Lower leg skin (tissue), 4 donors: ENCODE results near the gene B4GALNT4. TPM values are rescaled to one million over a fixed set of nuclear protein-coding genes. Genes with fewer than 3 reads are reported as not detected.

Experiments used
- DNase-seq, 2 donors: peaks; one replicate each; pipeline ENCODE4 v3.0.0-alpha.2; 2019; ENCODE audit warnings: low spot score in 2 of 2
- H3K4me3 ChIP-seq: fragments of 200-600 bp; sonication (generic); 2 replicates; pipeline ENCODE4 v1.5.1; 2017; ENCODE audit warnings: mild to moderate bottlenecking, low read depth; ENCODE audit not compliant: poor library complexity, severe bottlenecking
- CTCF ChIP-seq, 3 donors: fragments of 450-650 bp; IDR thresholded peaks; one replicate each; pipeline ENCODE4 v1.5.1; 2016; ENCODE audit warnings: antibody characterized with exemption in 3 of 3, mild to moderate bottlenecking in 3 of 3, moderate library complexity in 2 of 3
- POLR2A ChIP-seq, 2 donors: fragments of 450-650 bp; IDR thresholded peaks; one replicate each; pipeline ENCODE4 v1.6.1; 2016 to 2017; ENCODE audit warnings: antibody characterized with exemption in 2 of 2, mild to moderate bottlenecking in 1 of 2, moderate library complexity in 1 of 2
- WGBS, 2 donors: methylation state at CpG; one replicate each; pipeline ENCODE4 v1.1.5; 2018; 5-methylcytosine and 5-hydroxymethylcytosine counted together
- intact Hi-C: fragments of 100-400 bp; cut with DNase I; formaldehyde crosslinking; loops from one replicate; pipeline ENCODE4 v1.15.0; 2023; ENCODE audit warnings: low total_unique reads
- total RNA-seq, 4 donors: library from RNA; depleted of rRNA; stranded (reverse); fragments of >200 nt; gene quantifications; one replicate each; pipeline ENCODE4 v1.1.0, GENCODE V29; 2016

B4GALNT4 gene
- total RNA-seq, 4 donors from 2014 or later = 1.8 to 20.0 (median 5.0) TPM

- intact Hi-C loops = no loop called here
- DNase-seq = no peak
- no peak overlapping the region for H3K4me3 ChIP-seq
- WGBS, 2 donors = 83 to 84% methylated on average over 28 to 29 of the region's 35 CpGs
- TF ChIP-seq CTCF (IDR thresholded peaks at IDR 0.05) (no peak), POLR2A (IDR thresholded peaks at IDR 0.05) (no peak)
Observed at GRCh38 chr11:381501-382072, 12.3 kb downstream of the B4GALNT4 start.

- H3K4me3 ChIP-seq = no peak overlapping the region
- TF ChIP-seq CTCF (IDR thresholded peaks at IDR 0.05) (no peak), POLR2A (IDR thresholded peaks at IDR 0.05) (no peak)
- no peak for DNase-seq
- 75 to 77% methylated on average over 11 of the region's 11 CpGs for WGBS, 2 donors
- intact Hi-C loops = no loop called here
Observed at GRCh38 chr11:382081-382629, 12.9 kb downstream of the B4GALNT4 start.

- intact Hi-C loops = no loop called here
- DNase-seq = no peak
- 79 to 86% methylated on average over 11 to 14 of the region's 14 CpGs for WGBS, 2 donors
- no peak for TF ChIP-seq CTCF (IDR thresholded peaks at IDR 0.05)
- no peak for TF ChIP-seq POLR2A (IDR thresholded peaks at IDR 0.05)
- H3K4me3 ChIP-seq = no peak overlapping the region
Observed at GRCh38 chr11:383431-383830, 14.1 kb downstream of the B4GALNT4 start.

GRCh38 chr11:384511-384910, 15.2 kb downstream of the B4GALNT4 start:
- no peak overlapping the region for H3K4me3 ChIP-seq
- intact Hi-C loops = no loop called here
- 88 to 96% methylated on average over 8 to 16 of the region's 16 CpGs for WGBS, 2 donors
- TF ChIP-seq CTCF (IDR thresholded peaks at IDR 0.05) (no peak), POLR2A (IDR thresholded peaks at IDR 0.05) (no peak)
- no peak for DNase-seq

GRCh38 chr11:385594-386351, 16.5 kb downstream of the B4GALNT4 start:
- intact Hi-C loops = no loop called here
- DNase-seq = no peak
- no peak for TF ChIP-seq POLR2A (IDR thresholded peaks at IDR 0.05)
- no peak for TF ChIP-seq CTCF (IDR thresholded peaks at IDR 0.05)
- WGBS, 2 donors = 87 to 98% methylated on average over 9 to 16 of the region's 19 CpGs
- no peak overlapping the region for H3K4me3 ChIP-seq
